Jurkat, Clone E6-1 (cell line): ENCODE data around the gene SORCS1.

Experiments
- DNase-seq: peaks from one replicate; pipeline ENCODE4 v3.0.0-alpha.2; 2011; ENCODE audit warnings: low read depth, low spot score
- H3K4me3 ChIP-seq: 2 replicates; pipeline ENCODE4 v1.5.1; 2011; ENCODE audit warnings: mild to moderate bottlenecking, low read length, control low read depth, moderate library complexity

SORCS1 gene

GRCh38 chr10:106660550-106660949 lies 504.0 kb downstream of the SORCS1 start:
- no peak overlapping the region for H3K4me3 ChIP-seq
- DNase-seq: no peak

GRCh38 chr10:106655636-106656035 lies 508.9 kb downstream of the SORCS1 start:
- no peak overlapping the region for H3K4me3 ChIP-seq
- DNase-seq: no peak

GRCh38 chr10:106655165-106655564 lies 509.3 kb downstream of the SORCS1 start:
- H3K4me3 ChIP-seq: no peak overlapping the region
- DNase-seq: no peak

GRCh38 chr10:106652279-106652678 lies 512.2 kb downstream of the SORCS1 start:
- no peak for DNase-seq
- H3K4me3 ChIP-seq: no peak overlapping the region

DNA sequence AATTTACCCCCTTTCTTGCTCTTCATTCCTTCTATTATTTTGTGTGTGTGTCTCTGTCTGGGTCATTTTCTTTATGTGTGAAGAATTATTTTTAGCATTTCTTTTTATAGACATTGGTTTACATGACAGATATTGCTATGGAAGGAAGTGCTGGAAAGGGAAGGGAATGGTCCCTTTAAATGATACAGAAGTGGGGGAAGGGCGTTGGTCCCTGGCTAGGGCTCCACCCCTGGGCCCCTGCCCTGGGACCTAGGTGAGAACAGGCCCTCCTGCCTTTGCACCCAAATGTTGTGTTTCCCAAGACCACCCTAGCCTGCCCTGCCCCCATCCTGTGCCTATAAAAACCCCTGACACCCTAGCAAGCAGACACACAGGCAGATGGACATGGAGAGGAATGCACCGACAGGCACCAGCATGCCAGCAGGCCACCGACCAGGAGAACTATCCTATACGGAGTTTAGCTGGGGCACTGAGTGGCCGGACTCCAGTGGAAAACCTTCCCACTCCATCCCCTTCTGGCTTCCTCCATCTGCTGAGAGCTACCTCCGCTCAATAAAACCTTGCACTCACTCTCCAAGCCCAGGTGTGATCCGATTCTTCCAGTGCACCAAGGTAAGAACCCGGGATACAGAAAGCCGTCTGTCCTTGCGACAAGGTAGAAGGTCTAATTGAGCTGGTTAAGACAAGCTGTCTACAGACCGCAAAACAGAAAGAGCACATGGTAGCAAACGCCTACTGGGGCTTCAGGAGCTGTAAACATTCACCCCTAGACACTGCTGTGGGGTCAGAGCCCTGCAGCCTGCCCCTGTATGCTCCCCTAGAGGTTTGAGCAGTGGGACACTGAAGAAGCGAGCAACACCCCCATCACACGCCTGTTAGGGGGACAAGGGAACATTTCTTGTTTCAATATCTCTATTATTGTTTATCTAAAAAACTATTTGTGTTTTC lies 515.7 kb downstream of the SORCS1 start:
- no peak overlapping the region for H3K4me3 ChIP-seq
- DNase-seq: no peak

- DNase-seq: no peak
- H3K4me3 ChIP-seq: no peak overlapping the region
Observed at GRCh38 chr10:106643473-106643872, 521.0 kb downstream of the SORCS1 start.

- no peak for DNase-seq
- no peak overlapping the region for H3K4me3 ChIP-seq
Observed at GRCh38 chr10:106637873-106638272, 526.6 kb downstream of the SORCS1 start.

GRCh38 chr10:106636766-106637491 lies 527.6 kb downstream of the SORCS1 start:
- H3K4me3 ChIP-seq: no peak overlapping the region
- no peak for DNase-seq

DNA sequence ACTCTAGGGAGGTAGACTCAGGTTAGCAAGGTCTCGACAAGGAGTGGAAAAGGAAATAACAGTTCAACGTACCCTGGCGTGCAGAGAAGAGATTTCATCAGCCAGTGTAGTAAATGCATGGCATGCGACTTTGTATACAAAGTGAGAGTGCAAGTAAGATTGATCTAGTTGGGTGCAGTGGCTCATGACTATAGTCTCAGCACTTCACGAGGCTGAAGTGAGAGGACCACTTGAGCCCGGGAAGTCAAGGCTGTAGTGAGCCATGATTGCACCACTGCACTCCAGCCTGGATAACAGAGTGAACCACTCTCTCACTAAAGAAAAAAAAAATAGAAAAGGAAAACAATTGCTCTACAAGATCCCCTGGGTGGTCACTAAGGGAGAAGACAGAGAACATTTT lies 528.6 kb downstream of the SORCS1 start:
- no peak overlapping the region for H3K4me3 ChIP-seq
- no peak for DNase-seq

- H3K4me3 ChIP-seq: no peak overlapping the region
- DNase-seq: no peak
Observed at GRCh38 chr10:106631016-106631702, 533.3 kb downstream of the SORCS1 start.

GRCh38 chr10:106626371-106626770 lies 538.1 kb downstream of the SORCS1 start:
- no peak for DNase-seq
- no peak overlapping the region for H3K4me3 ChIP-seq

DNA sequence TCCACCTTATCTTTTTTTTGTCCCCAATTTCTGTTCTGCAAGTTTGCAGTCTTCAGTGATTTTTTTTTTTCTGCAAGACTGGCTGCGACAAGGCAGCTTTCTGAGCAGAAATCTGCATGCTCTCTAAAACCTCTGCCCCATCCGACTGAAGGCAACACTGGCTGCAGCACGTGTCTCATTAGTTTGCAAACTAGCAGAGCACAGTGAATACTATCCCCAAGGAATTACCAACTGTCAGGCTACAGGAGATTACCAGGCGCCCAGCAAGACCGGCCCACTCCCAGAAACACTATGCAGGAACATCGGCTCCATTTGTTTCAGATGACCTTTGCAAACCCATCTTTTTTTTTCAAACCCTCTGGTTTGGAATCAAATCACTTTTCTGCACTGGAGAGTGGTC lies 538.8 kb downstream of the SORCS1 start:
- no peak overlapping the region for H3K4me3 ChIP-seq
- DNase-seq: no peak

DNA sequence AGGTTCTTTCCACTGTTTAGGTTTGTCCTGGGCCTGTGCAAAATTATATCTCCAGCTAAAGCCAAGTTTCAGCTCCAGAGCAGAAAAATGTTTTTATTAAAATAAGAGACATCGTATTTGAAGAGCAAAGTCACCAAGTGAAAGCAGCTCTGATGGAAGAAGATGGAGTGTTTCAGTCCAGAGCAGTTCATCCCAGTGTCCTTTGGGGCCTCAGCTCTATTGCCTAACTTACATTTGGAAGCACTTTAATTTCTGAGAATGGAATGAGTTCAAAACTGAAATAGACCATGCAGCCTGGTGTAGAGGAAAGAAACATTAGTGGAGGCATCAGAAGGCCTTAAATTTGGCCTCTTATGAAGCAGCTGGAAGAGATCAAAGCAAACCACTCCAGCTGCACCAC lies 545.2 kb downstream of the SORCS1 start:
- no peak overlapping the region for H3K4me3 ChIP-seq
- DNase-seq: no peak

DNA sequence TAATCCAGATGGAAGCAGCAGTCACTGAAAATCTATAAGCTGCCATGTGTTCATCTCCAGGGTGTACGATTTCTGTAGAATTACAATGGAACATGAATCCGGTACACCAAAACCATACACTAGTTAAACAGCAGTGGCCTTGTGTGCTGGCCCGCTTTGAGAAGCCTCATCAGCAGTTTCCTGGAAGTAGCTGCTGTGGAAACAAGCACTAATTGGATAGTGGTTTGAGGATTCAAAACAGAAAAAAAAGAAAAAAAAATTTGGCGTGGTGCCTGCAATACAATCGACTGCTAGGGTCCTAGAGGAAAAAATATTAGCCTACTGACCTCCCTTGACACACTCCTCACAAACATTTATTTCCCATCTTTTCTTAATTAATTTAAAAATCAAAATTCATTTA lies 545.9 kb downstream of the SORCS1 start:
- DNase-seq: no peak
- H3K4me3 ChIP-seq: no peak overlapping the region

DNA sequence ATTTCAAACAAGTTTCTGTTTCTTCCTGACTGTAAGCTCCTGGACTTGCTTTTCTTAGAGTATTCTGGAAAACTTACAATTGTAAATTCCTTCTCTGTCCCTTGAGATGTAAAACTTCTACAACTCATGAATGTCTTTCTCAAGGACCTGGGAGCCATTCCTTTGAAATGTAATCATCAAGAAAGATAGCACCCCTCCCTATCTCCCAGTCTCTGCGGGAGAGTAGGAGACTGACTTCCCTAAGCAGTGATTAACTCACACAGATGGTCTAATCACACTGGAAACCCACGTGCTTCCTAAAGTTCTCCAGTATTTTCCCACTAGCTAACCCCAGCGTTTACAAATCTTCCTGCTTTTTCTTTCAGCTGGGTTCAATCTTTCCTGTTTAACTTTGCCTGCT lies 549.4 kb downstream of the SORCS1 start:
- no peak for DNase-seq
- no peak overlapping the region for H3K4me3 ChIP-seq

GRCh38 chr10:106614293-106614692 lies 550.2 kb downstream of the SORCS1 start:
- no peak overlapping the region for H3K4me3 ChIP-seq
- no peak for DNase-seq

GRCh38 chr10:106612381-106612780 lies 552.1 kb downstream of the SORCS1 start:
- no peak overlapping the region for H3K4me3 ChIP-seq
- no peak for DNase-seq

- H3K4me3 ChIP-seq: no peak overlapping the region
- peak; percentile 10 for DNase-seq
Observed at GRCh38 chr10:106609470-106610266, 554.8 kb downstream of the SORCS1 start.

- H3K4me3 ChIP-seq: no peak overlapping the region
- DNase-seq: no peak
Observed at GRCh38 chr10:106608066-106608465, 556.4 kb downstream of the SORCS1 start.
